H1 (cell line): ENCODE data around the gene PRSS48. TPM values are rescaled to one million over a fixed set of nuclear protein-coding genes. Genes with fewer than 3 reads are reported as not detected.

Source experiments
- KDM1A ChIP-seq: fragments of 200-600, 300-600 bp; sonication (generic); IDR thresholded peaks from 2 replicates; pipeline ENCODE4 v1.7.1; 2016; ENCODE audit warnings: mild to moderate bottlenecking, low read length, borderline replicate concordance
- polyA plus RNA-seq, 7 experiments: library from polyadenylated mRNA; depleted of rRNA in 3 of 7; stranded (reverse) in 5 of 7; unstranded in 2 of 7; fragments of >200 nt in 5 of 7; fragments of 200-250 nt in 2 of 7; gene quantifications; 1 replicate in 5 of 7; 2 replicates in 1 of 7; 4 replicates in 1 of 7; pipeline versions ENCODE4 v1.2.1 to v1.2.3, GENCODE V29; 2011 to 2013; ENCODE audit warnings: missing spikeins in 2 of 7, mixed read lengths in 2 of 7
- total RNA-seq: library from RNA; stranded (reverse); fragmentation: NEBNext Ultra II Directional; extraction: Animal tissue kit (Norgen Biotek cat#: 25700); gene quantifications from 2 replicates; pipeline ENCODE4 v1.2.1, GENCODE V29; 2021

PRSS48 gene
- total and polyA plus RNA-seq, 2 of the 8 experiments (the other 6 are each of a cell fraction or from before 2014, with no cell fraction given), result not detected

- TF ChIP-seq KDM1A, result no peak
Measured at GRCh38 chr4:151227172-151227571, 49.8 kb upstream of the PRSS48 start (continued).
